Upper lobe of left lung (tissue), 4 donors: ENCODE results near the gene KAT2A.
"Not testable (repeated sequence)": the region's sequence is repeated elsewhere in the genome, so short reads cannot be mapped to it uniquely, and the experiment has no call there.

Experiments used
- CTCF ChIP-seq, 6 experiments: fragments of 450-650 bp in 4 of 6; fragments of 200-600 bp in 2 of 6; sonication (generic) in 2 of 6; IDR thresholded peaks; one replicate each; pipeline ENCODE4 v1.5.1; 2016 to 2019; ENCODE audit warnings: antibody characterized with exemption in 6 of 6
- POLR2A ChIP-seq, 4 donors: fragments of 450-650 bp; IDR thresholded peaks; one replicate each; pipeline ENCODE4 v1.5.1; 2016 to 2017; ENCODE audit warnings: antibody characterized with exemption in 4 of 4, mild to moderate bottlenecking in 2 of 4
- POLR2AphosphoS5 ChIP-seq, 2 donors: sonication (generic); formaldehyde crosslinking; IDR thresholded peaks; one replicate each; pipeline ENCODE4 v1.5.1; 2017; ENCODE audit warnings: antibody characterized with exemption in 2 of 2

GRCh38 chr17:42140690-42141089 lies 19.5 kb upstream of the KAT2A start:
- TF ChIP-seq CTCF, POLR2AphosphoS5, POLR2A (IDR thresholded peaks at IDR 0.05): not testable (repeated sequence)
